ENCODE results near the gene EPM2A.
"Not testable (repeated sequence)": the region's sequence is repeated elsewhere in the genome, so short reads cannot be mapped to it uniquely, and the experiment has no call there.

The EPM2A gene

GRCh38 chr6:145735356-145736165, at the start of gene EPM2A:
EPM2A (minus strand) TSS chr6:145735520; CDS start chr6:145735498, 22 bp downstream.
- DNase-seq (ENCODE audit: low spot score) = peak; percentile 89

GRCh38 chr6:145784683-145785082, 49.4 kb upstream of the EPM2A start:
- DNase-seq (ENCODE audit: low spot score) = no peak

GRCh38 chr6:145783796-145784195, 48.5 kb upstream of the EPM2A start:
- peak; percentile 14 for DNase-seq (ENCODE audit: low spot score)

- no peak for DNase-seq (ENCODE audit: low spot score)
Measured at GRCh38 chr6:145772846-145773245, 37.5 kb upstream of the EPM2A start.

- no peak for DNase-seq (ENCODE audit: low spot score)
Measured at GRCh38 chr6:145765449-145765848, 30.1 kb upstream of the EPM2A start.

- DNase-seq (ENCODE audit: low spot score) = no peak
Measured at GRCh38 chr6:145763742-145764141, 28.4 kb upstream of the EPM2A start.

GRCh38 chr6:145761584-145761983, 26.3 kb upstream of the EPM2A start:
- DNase-seq (ENCODE audit: low spot score) = peak; percentile 70

GRCh38 chr6:145758113-145758512, 22.8 kb upstream of the EPM2A start:
- DNase-seq (ENCODE audit: low spot score) = no peak

- no peak for DNase-seq (ENCODE audit: low spot score)
Measured at GRCh38 chr6:145756170-145756662, 20.9 kb upstream of the EPM2A start.

- no peak for DNase-seq (ENCODE audit: low spot score)
Measured at GRCh38 chr6:145755682-145756081, 20.4 kb upstream of the EPM2A start.

GRCh38 chr6:145752638-145753037, 17.3 kb upstream of the EPM2A start:
- DNase-seq (ENCODE audit: low spot score) = no peak

- DNase-seq (ENCODE audit: low spot score) = no peak
Measured at GRCh38 chr6:145749632-145750031, 14.3 kb upstream of the EPM2A start.

GRCh38 chr6:145745861-145746260, 10.5 kb upstream of the EPM2A start:
- DNase-seq (ENCODE audit: low spot score) = no peak

GRCh38 chr6:145744619-145745018, 9.3 kb upstream of the EPM2A start:
- DNase-seq (ENCODE audit: low spot score) = no peak

GRCh38 chr6:145743332-145743731, 8.0 kb upstream of the EPM2A start:
- no peak for DNase-seq (ENCODE audit: low spot score)

GRCh38 chr6:145742472-145742871, 7.2 kb upstream of the EPM2A start:
- DNase-seq (ENCODE audit: low spot score) = not testable (repeated sequence)

- DNase-seq (ENCODE audit: low spot score) = not testable (repeated sequence)
Measured at GRCh38 chr6:145739685-145740084, 4.4 kb upstream of the EPM2A start.

- no peak for DNase-seq (ENCODE audit: low spot score)
Measured at GRCh38 chr6:145738265-145738664, 2.9 kb upstream of the EPM2A start.

- peak; percentile 26 for DNase-seq (ENCODE audit: low spot score)
Measured at GRCh38 chr6:145736661-145737144, 1.4 kb upstream of the EPM2A start.

GRCh38 chr6:145734486-145735355, 599 bp downstream of the EPM2A start:
- peak; percentile 80 for DNase-seq (ENCODE audit: low spot score)

- peak; percentile 61 for DNase-seq (ENCODE audit: low spot score)
Measured at GRCh38 chr6:145733810-145734209, 1.5 kb downstream of the EPM2A start.

- no peak for DNase-seq (ENCODE audit: low spot score)
Measured at GRCh38 chr6:145733207-145733606, 2.1 kb downstream of the EPM2A start.

- no peak for DNase-seq (ENCODE audit: low spot score)
Measured at GRCh38 chr6:145731447-145731846, 3.9 kb downstream of the EPM2A start.
